DND-41 (cell line): ENCODE measurements around the gene WDR88.

Experiments used
- ATAC-seq: fragments of 200-7000 bp; cut with Tn5 transposase; 3 replicates; pipeline ENCODE4 v1.9.1; 2021; ENCODE audit warnings: low read depth; ENCODE audit not compliant: insufficient read depth
- DNase-seq: peaks from one replicate; pipeline ENCODE4 v3.0.0-alpha.2; 2020
- H2AFZ ChIP-seq: 2 replicates; pipeline ENCODE4 v1.6.0; 2012; ENCODE audit warnings: low read depth, low read length
- H3K27ac ChIP-seq: 2 replicates; pipeline ENCODE4 v1.5.1; 2012; ENCODE audit warnings: low read length, inconsistent platforms
- H3K27me3 ChIP-seq: fragments of 200-600 bp; sonication (generic); 2 replicates; pipeline ENCODE4 v1.6.0; 2012; ENCODE audit warnings: low read length, mild to moderate bottlenecking, inconsistent platforms; ENCODE audit not compliant: insufficient read depth, poor library complexity
- H3K36me3 ChIP-seq: 2 replicates; pipeline ENCODE4 v1.5.1; 2012; ENCODE audit warnings: low read length, inconsistent platforms; ENCODE audit not compliant: insufficient read depth
- H3K4me1 ChIP-seq: 2 replicates; pipeline ENCODE4 v1.5.1; 2012; ENCODE audit warnings: mild to moderate bottlenecking, low read length; ENCODE audit not compliant: insufficient read depth
- H3K4me2 ChIP-seq: 2 replicates; pipeline ENCODE4 v1.6.0; 2012; ENCODE audit warnings: mild to moderate bottlenecking, moderate library complexity, low read length, inconsistent platforms; ENCODE audit not compliant: insufficient read depth
- H3K4me3 ChIP-seq, 2 experiments: fragments of 200-600 bp in 1 of 2; shearing (Covaris generic) in 1 of 2; 2 replicates each; pipeline ENCODE4 v1.5.1; 2012 to 2016; ENCODE audit warnings: inconsistent platforms in 2 of 2, low read length in 2 of 2, mild to moderate bottlenecking in 2 of 2, low read depth in 1 of 2, moderate library complexity in 1 of 2
- H3K79me2 ChIP-seq: 2 replicates; pipeline ENCODE4 v1.6.0; 2012; ENCODE audit warnings: low read length, inconsistent platforms; ENCODE audit not compliant: insufficient read depth
- H3K9ac ChIP-seq: 2 replicates; pipeline ENCODE4 v1.6.0; 2012; ENCODE audit warnings: low read depth, mild to moderate bottlenecking, inconsistent platforms, low read length, moderate library complexity
- H3K9me3 ChIP-seq: 2 replicates; pipeline ENCODE4 v1.5.1; 2012; ENCODE audit warnings: low read length, moderate library complexity, mild to moderate bottlenecking, inconsistent platforms; ENCODE audit not compliant: insufficient read depth, severe bottlenecking
- H4K20me1 ChIP-seq: 2 replicates; pipeline ENCODE4 v1.6.0; 2012; ENCODE audit warnings: low read length; ENCODE audit not compliant: insufficient read depth
- CTCF ChIP-seq: IDR thresholded peaks from 2 replicates; pipeline ENCODE4 v1.5.1; 2012; ENCODE audit warnings: borderline replicate concordance, low read length, moderate library complexity, mild to moderate bottlenecking; ENCODE audit not compliant: poor library complexity, severe bottlenecking; ENCODE audit errors: extremely low read depth
- EZH2 ChIP-seq: IDR thresholded peaks from 3 replicates; pipeline ENCODE4 v1.6.1; 2012; ENCODE audit warnings: borderline replicate concordance, low read depth, mild to moderate bottlenecking, moderate library complexity, low read length, inconsistent platforms; ENCODE audit not compliant: severe bottlenecking

WDR88 gene

GRCh38 chr19:33217881-33218280 is 86.0 kb downstream of the WDR88 start:
- no peak for ATAC-seq
- Histone ChIP-seq H3K79me2 (no peaks in the 10 kb centered on the region), H3K36me3 (no peaks in the 10 kb centered on the region), H3K4me2 (no peak overlapping the region), H3K27ac (no peak overlapping the region), H4K20me1 (no peaks in the 10 kb centered on the region), H3K27me3 (no peaks in the 10 kb centered on the region), H2AFZ (no peak overlapping the region), H3K4me3 (no peak overlapping the region), H3K9me3 (no peaks in the 10 kb centered on the region), H3K9ac (no peak overlapping the region), H3K4me1 (no peaks in the 10 kb centered on the region)
- TF ChIP-seq CTCF = no peak
- TF ChIP-seq EZH2 = no peak
- DNase-seq = no peak

- Histone ChIP-seq H3K27ac (no peak overlapping the region), H3K4me3 (no peak overlapping the region), H3K9ac (no peak overlapping the region), H3K4me2 (no peak overlapping the region), H2AFZ (no peak overlapping the region), H3K36me3 (no peaks in the 10 kb centered on the region), H3K9me3 (no peaks in the 10 kb centered on the region), H3K4me1 (no peaks in the 10 kb centered on the region), H4K20me1 (no peaks in the 10 kb centered on the region), H3K27me3 (no peaks in the 10 kb centered on the region), H3K79me2 (no peaks in the 10 kb centered on the region)
- TF ChIP-seq CTCF = peak; percentile 38
- no peak for TF ChIP-seq EZH2
- ATAC-seq = no peak
- no peak for DNase-seq
Observed at GRCh38 chr19:33219261-33219815, 87.4 kb downstream of the WDR88 start.

- DNase-seq (no peak), ATAC-seq (no peak)
- no peak overlapping the region for H3K9ac ChIP-seq
- no peaks in the 10 kb centered on the region for H3K27me3 ChIP-seq
- no peaks in the 10 kb centered on the region for H3K4me1 ChIP-seq
- no peaks in the 10 kb centered on the region for H3K9me3 ChIP-seq
- H4K20me1 ChIP-seq = no peaks in the 10 kb centered on the region
- TF ChIP-seq CTCF = no peak
- TF ChIP-seq EZH2 = no peak
- no peaks in the 10 kb centered on the region for H3K79me2 ChIP-seq
- H3K27ac ChIP-seq = no peak overlapping the region
- no peak overlapping the region for H2AFZ ChIP-seq
- no peak overlapping the region for H3K4me2 ChIP-seq
- no peaks in the 10 kb centered on the region for H3K36me3 ChIP-seq
- no peak overlapping the region for H3K4me3 ChIP-seq
Observed at GRCh38 chr19:33220115-33220514, 88.2 kb downstream of the WDR88 start.

- Histone ChIP-seq H3K9ac (no peak overlapping the region), H3K36me3 (no peaks in the 10 kb centered on the region), H3K4me2 (no peak overlapping the region), H3K27me3 (no peaks in the 10 kb centered on the region), H2AFZ (no peak overlapping the region), H4K20me1 (no peaks in the 10 kb centered on the region), H3K9me3 (no peaks in the 10 kb centered on the region), H3K79me2 (no peaks in the 10 kb centered on the region), H3K4me3 (no peak overlapping the region), H3K4me1 (no peaks in the 10 kb centered on the region), H3K27ac (no peak overlapping the region)
- DNase-seq = no peak
- no peak for TF ChIP-seq CTCF
- no peak for TF ChIP-seq EZH2
- ATAC-seq = no peak
Observed at GRCh38 chr19:33220735-33221134, 88.8 kb downstream of the WDR88 start.
